ENCODE measurements around the gene C2. TPM values are rescaled to one million over a fixed set of nuclear protein-coding genes. Genes with fewer than 3 reads are reported as not detected.
"Not testable (repeated sequence)": the region's sequence is repeated elsewhere in the genome, so short reads cannot be mapped to it uniquely, and the experiment has no call there.

The C2 gene
- total RNA-seq, 2 donors from 2014 or later, result 0.92 TPM; not detected in 1

DNA sequence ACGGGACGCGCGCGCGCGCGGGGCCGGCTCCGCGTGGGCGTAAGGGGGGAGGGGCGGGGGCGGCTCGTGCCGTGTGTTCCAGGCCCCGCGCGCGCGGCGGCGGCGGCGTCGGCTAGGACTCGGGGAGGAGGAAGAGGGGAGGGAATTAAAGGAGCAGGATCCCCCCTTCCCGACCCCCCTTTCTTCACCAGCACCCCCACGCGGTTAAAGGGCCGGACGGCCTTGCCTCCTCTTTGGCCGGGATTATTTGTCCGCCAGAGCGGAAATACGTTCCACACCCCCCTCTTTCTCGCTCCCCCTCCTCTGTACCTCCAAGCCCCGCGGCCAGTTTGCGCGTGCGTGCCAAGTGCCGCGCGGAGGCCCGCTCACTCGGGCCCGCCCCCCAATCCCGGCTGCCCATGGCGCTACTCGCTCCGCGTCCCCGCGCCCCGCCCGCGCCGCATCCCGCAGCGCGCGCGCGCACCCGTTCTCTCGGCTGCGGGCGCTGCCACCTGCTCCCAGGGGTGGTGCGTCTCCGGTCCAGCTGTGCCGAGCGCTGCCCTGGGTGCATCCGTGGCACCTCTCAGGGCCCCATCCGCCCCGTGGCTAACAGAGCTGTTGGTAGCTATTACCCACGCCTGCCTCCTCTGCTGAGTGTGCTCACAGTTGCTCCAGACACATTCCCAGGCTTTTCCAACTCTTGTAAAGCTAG lies 25.4 kb upstream of the C2 start, which contains the start of gene ZBTB12:
TSS of gene ZBTB12 (minus strand) at position 134 of the 691 bp plus-strand sequence. CDS start 781 bp downstream, outside the sequence.
- peaks cover 0 to 4% of the 10 kb centered on the region in 2 donors for H3K27me3 Mint-ChIP-seq
- H3K4me1 Mint-ChIP-seq (ENCODE audit: low read depth in 2 of 2), result peaks cover 29 to 32% of the 10 kb centered on the region in 2 donors
- ATAC-seq, result peak; percentile 80 to 88
- DNase-seq (ENCODE audit: low spot score), result peak; percentile 88
- H3K27ac Mint-ChIP-seq, result peak within 1 kb of the TSS; percentile 30 to 46
- peak within 1 kb of the TSS; percentile 74 for H3K4me3 Mint-ChIP-seq
- H3K36me3 Mint-ChIP-seq, result no peaks in the 10 kb centered on the region
- H3K9me3 Mint-ChIP-seq, result no peaks in the 10 kb centered on the region

DNA sequence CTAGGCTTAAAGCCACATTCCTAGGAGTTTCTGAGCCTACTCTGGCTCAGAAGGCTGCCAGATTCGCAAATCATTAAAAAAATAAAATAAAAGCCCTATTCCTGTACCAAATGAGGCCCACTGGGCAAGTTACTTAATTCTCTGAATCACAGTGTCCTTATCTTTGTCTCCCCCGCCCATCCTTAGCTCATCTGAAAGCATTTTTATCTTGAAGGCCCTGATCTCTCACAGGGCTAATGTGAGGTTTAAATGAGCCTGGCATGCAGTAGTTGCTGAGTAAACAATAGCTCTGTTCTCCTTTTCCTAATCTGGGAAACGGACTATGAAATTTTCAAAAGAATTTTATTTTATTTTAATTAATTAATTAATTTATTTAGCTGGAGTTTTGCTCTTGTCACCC lies 23.6 kb upstream of the C2 start:
- H3K4me1 Mint-ChIP-seq (ENCODE audit: low read depth in 2 of 2), result peaks cover 20 to 26% of the 10 kb centered on the region in 2 donors

DNA sequence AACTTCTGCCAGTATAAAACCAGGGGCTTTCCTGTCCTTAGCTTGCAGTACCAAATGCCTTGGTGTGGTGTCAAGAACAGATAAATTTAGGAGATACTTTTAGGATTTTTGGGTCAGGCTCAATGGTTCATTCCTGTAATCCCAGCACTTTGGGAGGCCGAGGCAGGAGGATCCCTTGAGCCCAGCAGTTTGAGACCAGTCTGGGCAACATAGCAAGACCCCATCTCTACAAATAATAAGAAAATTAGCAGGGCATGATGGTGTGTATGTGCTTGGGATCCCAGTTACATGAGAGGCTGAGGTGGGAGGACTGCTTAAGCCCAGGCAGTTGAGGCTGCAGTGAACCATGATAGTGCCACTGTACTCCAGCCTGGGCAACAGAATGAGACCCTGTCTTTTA lies 22.5 kb upstream of the C2 start:
- Mint-ChIP-seq H3K9me3 (no peaks in the 10 kb centered on the region), H3K27me3 (peaks cover 0 to 4% of the 10 kb centered on the region in 2 donors), H3K36me3 (no peaks in the 10 kb centered on the region), H3K4me3 (no peak overlapping the region), H3K27ac (no peak overlapping the region), H3K4me1 (ENCODE audit: low read depth in 2 of 2) (peaks cover 10 to 17% of the 10 kb centered on the region in 2 donors)
- ATAC-seq (no peak), DNase-seq (ENCODE audit: low spot score) (no peak)

More for the DNA sequence above, 23.6 kb upstream of the C2 start:
- Mint-ChIP-seq H3K27ac (peak overlapping the region in 1 of 2 donors; percentile 46), H3K4me3 (no peak overlapping the region), H3K27me3 (peaks cover 0 to 4% of the 10 kb centered on the region in 2 donors), H3K9me3 (no peaks in the 10 kb centered on the region), H3K36me3 (no peaks in the 10 kb centered on the region)
- DNase-seq (ENCODE audit: low spot score) (no peak), ATAC-seq (no peak)

DNA sequence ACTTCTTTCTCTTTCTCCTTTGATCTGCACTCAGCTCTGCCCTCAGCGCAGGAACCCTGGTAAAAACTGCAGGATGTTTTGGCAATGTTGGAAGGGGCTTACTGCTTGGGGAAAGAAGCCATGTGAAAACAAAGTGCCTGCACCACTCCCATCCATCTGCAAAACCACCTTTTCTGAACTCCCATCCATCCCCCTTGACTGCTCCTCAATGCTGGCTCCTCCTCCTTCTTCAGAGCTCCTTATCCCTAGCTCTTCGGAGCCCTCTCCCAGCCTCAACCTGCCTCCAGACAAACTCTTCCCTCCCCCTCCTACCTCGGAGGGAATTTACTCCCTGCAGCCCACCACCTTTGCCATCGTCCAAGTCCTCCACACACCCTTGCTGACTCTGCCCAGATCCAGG lies 21.4 kb upstream of the C2 start:
- Mint-ChIP-seq H3K36me3 (no peaks in the 10 kb centered on the region), H3K4me3 (no peak overlapping the region), H3K9me3 (no peaks in the 10 kb centered on the region), H3K4me1 (ENCODE audit: low read depth in 2 of 2) (peaks cover 10 to 17% of the 10 kb centered on the region in 2 donors), H3K27me3 (peaks cover 0 to 4% of the 10 kb centered on the region in 2 donors), H3K27ac (peak overlapping the region in 1 of 2 donors; percentile 30)
- DNase-seq (ENCODE audit: low spot score) (no peak), ATAC-seq (no peak)

DNA sequence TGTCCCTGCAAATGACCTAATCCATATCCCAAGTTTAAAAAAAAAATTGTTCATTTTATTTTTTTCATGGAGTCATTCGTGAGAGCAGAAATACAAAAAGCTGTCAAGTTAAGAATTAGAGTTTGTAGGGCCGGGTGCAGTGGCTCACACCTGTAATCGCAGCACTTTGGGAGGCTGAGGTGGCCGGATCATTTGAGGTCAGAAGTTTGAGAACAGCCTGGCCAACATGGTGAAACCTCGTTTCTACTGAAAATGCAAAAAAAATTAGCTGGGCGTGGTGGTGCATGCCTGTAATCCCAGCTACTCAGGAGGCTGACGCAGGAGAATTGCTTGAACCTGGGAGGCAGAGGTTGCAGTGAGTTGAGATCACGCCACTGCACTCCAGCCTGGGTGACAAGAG lies 20.8 kb upstream of the C2 start:
- DNase-seq (ENCODE audit: low spot score); H3K9me3 Mint-ChIP-seq; H3K36me3 Mint-ChIP-seq; H3K27ac Mint-ChIP-seq; H3K27me3 Mint-ChIP-seq; ATAC-seq; H3K4me3 Mint-ChIP-seq: not testable (repeated sequence)
- peaks cover 10 to 17% of the 10 kb centered on the region in 2 donors for H3K4me1 Mint-ChIP-seq (ENCODE audit: low read depth in 2 of 2)

DNA sequence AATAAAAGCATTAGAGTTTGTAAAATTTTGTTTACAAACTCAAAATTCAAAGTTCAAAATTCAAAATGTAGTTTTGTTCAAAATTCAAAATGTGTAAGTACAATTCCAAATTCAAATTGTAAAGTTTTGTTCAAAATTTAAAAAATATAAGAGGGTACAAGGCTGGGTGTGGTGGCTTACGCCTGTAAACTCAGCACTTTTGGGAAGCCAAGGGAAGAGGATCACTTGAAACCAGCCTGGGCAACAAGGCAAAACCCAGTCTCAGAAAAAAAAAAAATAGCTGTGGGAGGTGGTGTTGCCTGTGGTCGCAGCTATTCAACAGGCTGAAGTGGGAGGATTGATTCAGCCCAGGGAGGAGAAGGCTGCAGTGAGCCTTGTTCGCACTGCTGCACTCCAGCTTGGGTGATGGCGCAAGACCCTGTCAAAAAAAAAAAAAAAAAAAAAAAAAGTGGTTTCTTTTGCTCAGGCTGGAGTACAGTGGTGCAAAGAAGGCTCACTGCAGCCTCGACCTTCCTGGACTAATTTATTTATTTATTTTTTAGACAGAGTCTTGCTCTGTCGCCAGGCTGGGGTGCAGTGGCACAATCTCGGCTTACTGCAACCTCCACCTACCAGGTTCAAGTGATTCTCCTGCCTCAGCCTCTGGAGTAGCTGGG lies 20.2 kb upstream of the C2 start:
- Mint-ChIP-seq H3K4me1 (ENCODE audit: low read depth in 2 of 2) (peaks cover 8 to 16% of the 10 kb centered on the region in 2 donors), H3K9me3 (no peaks in the 10 kb centered on the region), H3K36me3 (no peaks in the 10 kb centered on the region), H3K27ac (no peak overlapping the region), H3K4me3 (no peak overlapping the region), H3K27me3 (peaks cover 0 to 5% of the 10 kb centered on the region in 2 donors)
- ATAC-seq, result peak; percentile 81 to 96
- DNase-seq (ENCODE audit: low spot score), result peak; percentile 69

DNA sequence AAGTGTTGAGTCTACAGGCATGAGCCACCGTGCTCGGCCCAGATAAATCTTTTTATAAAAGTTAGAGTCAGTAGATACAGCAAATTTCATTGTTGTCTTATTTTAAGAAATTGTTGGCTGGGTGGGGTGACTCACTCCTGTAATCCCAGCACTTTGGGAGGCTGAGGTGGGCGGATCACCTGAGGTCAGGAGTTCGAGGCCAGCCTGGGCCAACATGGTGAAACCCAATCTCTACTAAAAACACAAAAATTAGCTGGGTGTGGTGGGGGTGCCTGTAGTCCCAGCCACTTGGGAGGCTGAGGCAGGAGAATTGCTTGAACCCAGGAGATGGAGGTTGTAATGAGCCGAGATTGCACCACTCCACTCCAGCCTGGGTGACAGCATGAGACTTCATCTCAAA lies 19.3 kb upstream of the C2 start:
- not testable (repeated sequence) for H3K4me1 Mint-ChIP-seq (ENCODE audit: low read depth in 2 of 2); H3K4me3 Mint-ChIP-seq; H3K27ac Mint-ChIP-seq; H3K36me3 Mint-ChIP-seq; ATAC-seq; H3K27me3 Mint-ChIP-seq; DNase-seq (ENCODE audit: low spot score); H3K9me3 Mint-ChIP-seq

DNA sequence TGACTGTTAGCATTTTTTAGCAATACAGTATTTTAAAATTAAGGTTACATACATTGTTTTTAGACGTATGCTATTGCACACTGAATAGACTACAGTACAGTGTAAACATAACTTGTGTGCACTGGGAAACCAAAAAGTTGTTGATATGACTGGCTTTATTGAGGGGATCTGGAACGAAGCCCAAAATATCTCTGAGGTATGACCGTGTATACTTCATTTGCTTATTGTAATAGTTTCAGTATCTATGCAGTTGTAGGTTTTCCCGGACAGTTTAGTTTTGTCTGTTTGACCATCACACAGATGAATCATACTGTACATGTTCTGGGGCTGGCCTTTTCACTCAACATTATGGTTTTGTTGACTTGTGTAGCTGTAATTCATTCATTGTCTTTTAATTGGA lies 18.7 kb upstream of the C2 start:
- ATAC-seq (peak in 1 of 2 donors; percentile 75), DNase-seq (ENCODE audit: low spot score) (no peak)
- Mint-ChIP-seq H3K9me3 (no peaks in the 10 kb centered on the region), H3K27ac (no peak overlapping the region), H3K36me3 (no peaks in the 10 kb centered on the region), H3K27me3 (peaks cover 0 to 7% of the 10 kb centered on the region in 2 donors), H3K4me3 (no peak overlapping the region), H3K4me1 (ENCODE audit: low read depth in 2 of 2) (peaks cover 0 to 6% of the 10 kb centered on the region in 2 donors)

DNA sequence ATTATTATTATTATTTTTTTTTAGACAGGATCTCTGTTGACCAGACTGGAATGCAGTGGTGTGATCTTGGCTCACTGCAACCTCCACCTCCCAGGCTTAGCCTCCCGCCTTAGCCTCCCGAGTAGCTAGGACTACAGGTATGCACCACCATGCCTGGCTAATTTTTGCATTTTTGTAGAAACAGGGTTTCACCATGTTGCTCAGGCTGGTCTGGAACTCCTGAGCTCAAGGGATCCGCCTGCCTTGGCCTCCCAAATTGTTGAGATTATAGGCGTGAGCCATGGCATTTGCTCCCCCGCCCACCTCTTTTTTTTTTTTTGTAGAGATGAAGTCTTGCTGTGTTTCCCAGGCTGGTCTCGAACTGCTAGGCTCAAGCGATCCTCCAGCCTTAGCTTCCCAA lies 18.2 kb upstream of the C2 start:
- not testable (repeated sequence) for H3K4me3 Mint-ChIP-seq; H3K4me1 Mint-ChIP-seq (ENCODE audit: low read depth in 2 of 2); H3K36me3 Mint-ChIP-seq; H3K27me3 Mint-ChIP-seq; H3K9me3 Mint-ChIP-seq; DNase-seq (ENCODE audit: low spot score); ATAC-seq; H3K27ac Mint-ChIP-seq

DNA sequence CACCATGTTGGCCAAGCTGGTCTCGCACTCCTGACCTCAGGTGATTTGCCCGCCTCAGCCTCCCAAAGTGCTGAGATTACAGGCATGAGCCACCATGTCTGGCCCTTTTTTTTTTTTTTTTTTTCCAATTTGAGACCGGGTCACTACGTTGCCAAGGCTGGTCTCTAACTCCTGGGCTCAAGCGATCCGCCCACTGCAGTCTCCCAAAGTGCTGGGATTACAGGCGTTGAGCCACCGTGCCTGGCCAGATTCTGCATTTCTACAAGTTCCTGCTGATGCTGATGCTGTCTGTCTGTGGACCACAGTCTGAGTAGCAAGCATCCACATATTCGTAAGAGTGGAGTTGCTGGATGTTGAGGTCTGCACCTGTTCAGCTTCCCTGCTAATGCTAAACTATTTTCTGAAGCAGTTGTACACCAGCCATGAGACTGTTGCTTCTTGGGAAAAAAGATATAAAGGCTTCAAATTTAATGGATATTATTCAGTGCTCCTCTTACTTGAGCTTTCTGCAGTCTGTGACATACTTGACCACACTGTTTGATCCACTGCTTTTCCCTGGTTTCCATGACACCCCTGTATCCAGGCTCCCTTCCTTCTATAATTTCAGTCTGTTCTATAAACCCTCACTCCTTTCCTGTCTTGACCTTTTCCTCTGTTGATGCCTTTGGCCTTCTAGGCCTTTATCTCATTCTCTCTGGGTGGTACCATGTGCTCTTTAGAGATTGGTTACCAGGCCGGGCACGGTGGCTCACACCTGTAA lies 15.5 kb upstream of the C2 start:
- Mint-ChIP-seq H3K4me3 (no peak overlapping the region), H3K4me1 (ENCODE audit: low read depth in 2 of 2) (peaks cover 0 to 6% of the 10 kb centered on the region in 2 donors), H3K27me3 (peaks cover 11 to 12% of the 10 kb centered on the region in 2 donors), H3K36me3 (no peaks in the 10 kb centered on the region), H3K9me3 (no peaks in the 10 kb centered on the region), H3K27ac (no peak overlapping the region)
- DNase-seq (ENCODE audit: low spot score), result no peak
- ATAC-seq, result no peak

DNA sequence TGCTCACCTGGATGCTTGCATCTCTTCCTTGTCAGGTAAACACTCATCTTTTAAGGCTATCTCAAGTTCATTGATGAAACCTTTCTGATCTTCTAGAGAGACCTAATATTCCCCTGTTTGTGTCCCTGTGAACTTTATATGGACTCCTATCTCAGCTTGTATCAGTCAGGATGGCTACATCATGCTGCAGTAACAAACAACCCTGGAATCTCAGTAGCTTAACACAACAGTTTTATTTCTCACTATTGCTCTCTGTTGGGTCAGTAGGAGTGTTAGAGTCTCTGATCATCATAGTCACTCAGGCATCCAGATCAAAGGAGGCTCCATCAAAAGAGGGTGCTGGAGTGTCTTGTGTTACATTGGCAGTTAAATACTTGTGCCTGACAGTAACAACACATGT lies 12.2 kb upstream of the C2 start:
- Mint-ChIP-seq H3K27ac (no peak overlapping the region), H3K9me3 (no peaks in the 10 kb centered on the region), H3K4me1 (ENCODE audit: low read depth in 2 of 2) (no peaks in the 10 kb centered on the region), H3K27me3 (peaks cover 11 to 12% of the 10 kb centered on the region in 2 donors), H3K36me3 (no peaks in the 10 kb centered on the region), H3K4me3 (no peak overlapping the region)
- DNase-seq (ENCODE audit: low spot score) (no peak), ATAC-seq (no peak)

DNA sequence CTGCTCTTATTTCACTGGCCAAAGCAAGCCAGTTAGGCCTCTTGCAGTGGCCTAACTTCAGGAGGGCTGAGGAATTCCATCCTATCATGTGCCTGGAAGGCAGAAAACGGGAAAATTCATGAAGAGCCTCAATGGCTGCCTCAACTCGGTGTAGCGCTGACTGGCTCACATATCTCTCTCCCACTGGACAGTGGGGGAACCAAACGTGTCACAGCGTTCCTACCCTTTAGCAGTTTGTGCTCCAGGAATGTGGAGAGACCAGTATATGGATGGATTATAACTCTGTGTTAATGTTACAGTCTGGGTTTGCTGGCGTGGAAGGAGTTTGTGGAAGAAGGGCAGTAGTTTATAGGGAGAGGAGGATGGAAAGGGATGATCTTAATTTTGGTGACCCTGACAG lies 11.8 kb upstream of the C2 start:
- DNase-seq (ENCODE audit: low spot score) (no peak), ATAC-seq (no peak)
- Mint-ChIP-seq H3K4me1 (ENCODE audit: low read depth in 2 of 2) (no peaks in the 10 kb centered on the region), H3K27ac (no peak overlapping the region), H3K27me3 (peaks cover 11 to 12% of the 10 kb centered on the region in 2 donors), H3K9me3 (no peaks in the 10 kb centered on the region), H3K4me3 (no peak overlapping the region), H3K36me3 (no peaks in the 10 kb centered on the region)

DNA sequence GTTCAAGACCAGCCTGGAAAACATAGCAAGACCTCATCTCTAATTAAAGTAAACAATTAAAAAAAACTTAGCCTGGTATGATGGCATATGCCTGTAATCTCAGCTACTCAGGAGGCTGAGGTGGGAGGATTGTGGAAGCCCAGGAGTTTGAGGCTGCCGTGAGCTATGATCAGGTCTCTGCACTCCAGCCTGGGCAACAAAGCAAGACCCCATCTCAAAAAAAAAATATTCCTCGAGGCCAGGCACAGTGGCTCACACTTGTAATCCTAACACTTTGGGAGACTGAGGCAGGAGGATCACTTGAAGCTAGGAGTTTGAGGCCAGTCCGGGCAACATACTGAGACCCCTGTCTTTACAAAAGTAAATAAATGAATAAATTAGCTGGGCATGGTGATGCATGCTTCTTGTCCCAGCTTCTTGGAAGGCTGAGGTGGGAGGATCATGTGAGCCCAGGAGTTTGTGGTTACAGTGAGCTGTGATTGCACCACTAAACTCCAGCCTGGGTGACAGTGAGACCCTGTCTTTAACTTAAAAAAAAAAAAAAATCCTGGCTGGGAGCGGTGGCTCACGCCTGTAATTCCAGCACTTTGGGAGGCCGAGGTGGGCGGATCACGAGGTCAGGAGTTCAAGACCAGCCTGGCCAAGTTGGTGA lies 9.3 kb upstream of the C2 start:
- DNase-seq (ENCODE audit: low spot score) (no peak), ATAC-seq (no peak)
- no peaks in the 10 kb centered on the region for H3K9me3 Mint-ChIP-seq
- peaks cover 9 to 11% of the 10 kb centered on the region in 2 donors for H3K27me3 Mint-ChIP-seq
- no peaks in the 10 kb centered on the region for H3K4me1 Mint-ChIP-seq (ENCODE audit: low read depth in 2 of 2)
- no peak overlapping the region for H3K27ac Mint-ChIP-seq
- no peak overlapping the region for H3K4me3 Mint-ChIP-seq
- no peaks in the 10 kb centered on the region for H3K36me3 Mint-ChIP-seq

Data from natural killer cell treated with Interleukin-12 subunit alpha and Interleukin-12 subunit beta and Interleukin-15 and Interleukin-18, amount 100 ng/mL, for 72 hours (primary cell).